B cell (primary cell): ENCODE results near the gene ZNF714. TPM values are rescaled to one million over a fixed set of nuclear protein-coding genes. Genes with fewer than 3 reads are reported as not detected.
A peak's percentile ranks its signal among the peaks of the same experiment; 100 is the strongest.
"Not testable (repeated sequence)": the region's sequence is repeated elsewhere in the genome, so short reads cannot be mapped to it uniquely, and the experiment has no call there.

ENCODE experiments used
- ATAC-seq: fragments of 200-7000 bp; cut with Tn5 transposase; one replicate; pipeline ENCODE4 v1.10.0; 2021; ENCODE audit warnings: low read depth, mild to moderate bottlenecking, moderate number of reproducible peaks, moderate library complexity
- CTCF ChIA-PET: fragments of 350-600 bp; sonication (Branson Sonifier 250); formaldehyde crosslinking; loops from one replicate; lab custom pipeline; 2021; ENCODE audit warnings: antibody characterized with exemption, inconsistent platforms; lab: Charles Lee
- POLR2A ChIA-PET: fragments of 350-600 bp; sonication (Branson Sonifier 250); formaldehyde crosslinking; loops from one replicate; lab custom pipeline; 2021; ENCODE audit warnings: antibody characterized with exemption; lab: Charles Lee
- DNase-seq: peaks from one replicate; pipeline ENCODE4 v3.0.0; 2013
- H2AFZ ChIP-seq: 2 replicates; pipeline ENCODE4 v1.6.1; 2012; ENCODE audit warnings: mild to moderate bottlenecking, low read depth, low read length; ENCODE audit not compliant: insufficient read depth, poor library complexity, severe bottlenecking
- H3K27ac ChIP-seq, 2 donors: 1 replicate in 1 of 2; 2 replicates in 1 of 2; pipeline ENCODE4 v1.5.1; 2012 to 2013; ENCODE audit warnings: low read length in 2 of 2, mild to moderate bottlenecking in 2 of 2, moderate library complexity in 1 of 2
- H3K27me3 ChIP-seq, 4 experiments: fragments of 200-600 bp in 1 of 4; sonication (generic) in 1 of 4; replicated peaks in 1 of 4; 1 replicate in 2 of 4; 2 replicates in 2 of 4; pipeline versions ENCODE4 v1.6.1 to v1.7.0; 2013 to 2016; ENCODE audit warnings: low read length in 3 of 4, mild to moderate bottlenecking in 2 of 4, mixed read lengths in 1 of 4, moderate library complexity in 1 of 4; ENCODE audit not compliant: insufficient read depth in 4 of 4, control insufficient read depth in 3 of 4; ENCODE audit errors: control extremely low read depth in 1 of 4
- H3K36me3 ChIP-seq, 2 experiments: replicated peaks in 1 of 2; 1 replicate in 1 of 2; 2 replicates in 1 of 2; pipeline versions ENCODE4 v1.6.1 to v1.7.1; 2013; ENCODE audit warnings: low read length in 1 of 2; ENCODE audit not compliant: insufficient read depth in 2 of 2, control insufficient read depth in 1 of 2; ENCODE audit errors: control extremely low read depth in 1 of 2, extremely low read depth in 1 of 2
- H3K4me1 ChIP-seq, 2 donors: fragments of 200-600 bp in 1 of 2; sonication (generic) in 1 of 2; 1 replicate in 1 of 2; 2 replicates in 1 of 2; pipeline versions ENCODE4 v1.5.1 to v1.6.1; 2013 to 2017; ENCODE audit warnings: low read length in 2 of 2; ENCODE audit not compliant: control insufficient read depth in 2 of 2, insufficient read depth in 2 of 2
- H3K4me2 ChIP-seq: replicated peaks from 2 replicates; pipeline ENCODE3; 2012; ENCODE audit warnings: mild to moderate bottlenecking, low read depth, low read length; ENCODE audit not compliant: poor library complexity, severe bottlenecking
- H3K4me3 ChIP-seq, 5 experiments: fragments of 200-600 bp in 1 of 5; sonication (generic) in 1 of 5; 1 replicate in 3 of 5; 2 replicates in 2 of 5; pipeline versions ENCODE4 v1.5.1 to v1.7.0; 2011 to 2016; ENCODE audit warnings: low read length in 4 of 5, mild to moderate bottlenecking in 4 of 5, low read depth in 2 of 5, control low read depth in 1 of 5, moderate library complexity in 1 of 5; ENCODE audit not compliant: insufficient read depth in 1 of 5; ENCODE audit errors: control extremely low read depth in 1 of 5, extremely low read depth in 1 of 5
- H3K79me2 ChIP-seq: fragments of 200-600 bp; sonication (generic); one replicate; pipeline ENCODE4 v1.6.0; 2016; ENCODE audit warnings: low read length; ENCODE audit not compliant: control insufficient read depth, insufficient read depth
- H3K9ac ChIP-seq: fragments of 200-600 bp; sonication (generic); 2 replicates; pipeline ENCODE4 v1.6.1; 2017; ENCODE audit warnings: mild to moderate bottlenecking, low read length, moderate library complexity
- H3K9me3 ChIP-seq, 3 donors: one replicate each; pipeline versions ENCODE4 v1.6.1 to v1.7.1; 2013; ENCODE audit warnings: low read length in 2 of 3; ENCODE audit not compliant: control insufficient read depth in 2 of 3, insufficient read depth in 1 of 3; ENCODE audit errors: control extremely low read depth in 1 of 3
- H4K20me1 ChIP-seq: 2 replicates; pipeline ENCODE4 v1.6.0; 2012; ENCODE audit warnings: mild to moderate bottlenecking, low read length; ENCODE audit not compliant: insufficient read depth, control insufficient read depth, poor library complexity, severe bottlenecking
- H3K27ac Mint-ChIP-seq: one replicate; pipeline ENCODE4 v1.8.0; 2021; ENCODE audit warnings: mixed read lengths
- H3K27me3 Mint-ChIP-seq: one replicate; pipeline ENCODE4 v1.8.0; 2021; ENCODE audit warnings: mixed read lengths
- H3K4me1 Mint-ChIP-seq: one replicate; pipeline ENCODE4 v1.8.0; 2021; ENCODE audit warnings: mixed read lengths
- H3K4me3 Mint-ChIP-seq: one replicate; pipeline ENCODE4 v1.8.0; 2021; ENCODE audit warnings: mixed read lengths
- H3K9me3 Mint-ChIP-seq: one replicate; pipeline ENCODE4 v1.8.0; 2022; ENCODE audit warnings: mixed read lengths; ENCODE audit not compliant: insufficient read depth
- EZH2 ChIP-seq: IDR thresholded peaks from 2 replicates; pipeline ENCODE4 v1.6.1; 2012; ENCODE audit warnings: borderline replicate concordance, low read depth, mild to moderate bottlenecking, moderate library complexity, low read length; ENCODE audit not compliant: insufficient read depth, poor library complexity, severe bottlenecking
- WGBS: methylation state at CpG from one replicate; pipeline ENCODE4 v1.1.5; 2013; ENCODE audit warnings: missing lambda C conversion rate; ENCODE audit not compliant: insufficient coverage; 5-methylcytosine and 5-hydroxymethylcytosine counted together
- intact Hi-C: fragments of 100-400 bp; cut with micrococcal nuclease; formaldehyde crosslinking; loops from one replicate; pipeline ENCODE4 v1.10.0; 2022
- polyA plus RNA-seq: library from polyadenylated mRNA; depleted of rRNA; stranded (reverse); fragments of >200 nt; gene quantifications from 2 replicates; pipeline ENCODE4 v1.2.3, GENCODE V29; 2012
- total RNA-seq, 2 donors: library from RNA; stranded (reverse); fragments of 120-200 nt in 1 of 2; gene quantifications; 1 replicate in 1 of 2; 2 replicates in 1 of 2; pipeline versions ENCODE4 v1.2.3 to v1.2.4, GENCODE V29; 2013 to 2022
- TF ChIP-seq, protein P1 (sequence below): fragments of 200-600 bp; IDR thresholded peaks from one replicate; pipeline ENCODE4 v1.8.0; 2022; ENCODE audit warnings: antibody characterized with exemption, mild to moderate bottlenecking

The ZNF714 gene
- total and polyA plus RNA-seq, 2 donors (not counting 1 experiment from before 2014, with no cell fraction given): 4.4 to 10.7 TPM

DNA sequence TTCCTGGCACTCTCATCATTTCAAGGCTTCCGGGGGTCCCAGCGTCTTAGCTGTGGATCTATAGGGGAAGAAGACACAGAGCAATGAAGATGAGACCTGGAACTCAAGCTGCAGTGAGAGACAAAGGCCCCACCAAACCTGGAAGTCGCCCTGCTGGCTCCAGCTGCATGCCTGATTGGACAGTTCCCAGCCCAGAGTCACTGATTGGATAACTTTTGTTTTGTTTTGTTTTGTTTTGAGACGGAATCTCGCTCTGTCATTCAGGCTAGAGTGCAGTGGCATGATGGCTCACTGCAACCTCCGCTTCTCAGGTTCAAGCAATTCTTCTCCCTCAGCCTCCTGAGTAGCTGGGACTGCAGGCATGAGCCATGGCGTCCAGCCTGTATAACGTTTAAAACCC lies 53.4 kb downstream of the ZNF714 start:
- ChIA-PET POLR2A (no interaction called here), CTCF (no interaction called here)
- Histone ChIP-seq H2AFZ (no peak overlapping the region), H3K9ac (no peak overlapping the region), H3K4me2 (no peak overlapping the region), H4K20me1 (no peaks in the 10 kb centered on the region), H3K27ac (no peak overlapping the region), H3K9me3 (peaks cover 0 to 3% (median 0%) of the 10 kb centered on the region in 3 donors), H3K79me2 (no peaks in the 10 kb centered on the region), H3K4me1 (no peaks in the 10 kb centered on the region), H3K4me3 (no peak overlapping the region), H3K27me3 (no peaks in the 10 kb centered on the region), H3K36me3 (no peaks in the 10 kb centered on the region)
- Mint-ChIP-seq H3K4me3 (no peak overlapping the region), H3K4me1 (no peaks in the 10 kb centered on the region), H3K27me3 (peaks cover 15% of the 10 kb centered on the region), H3K27ac (no peak overlapping the region), H3K9me3 (peaks cover under 1% of the 10 kb centered on the region)
- DNase-seq (no peak), ATAC-seq (no peak)
- intact Hi-C loops: no loop called here
- no peak for TF ChIP-seq EZH2
- TF ChIP-seq, protein P1, sequence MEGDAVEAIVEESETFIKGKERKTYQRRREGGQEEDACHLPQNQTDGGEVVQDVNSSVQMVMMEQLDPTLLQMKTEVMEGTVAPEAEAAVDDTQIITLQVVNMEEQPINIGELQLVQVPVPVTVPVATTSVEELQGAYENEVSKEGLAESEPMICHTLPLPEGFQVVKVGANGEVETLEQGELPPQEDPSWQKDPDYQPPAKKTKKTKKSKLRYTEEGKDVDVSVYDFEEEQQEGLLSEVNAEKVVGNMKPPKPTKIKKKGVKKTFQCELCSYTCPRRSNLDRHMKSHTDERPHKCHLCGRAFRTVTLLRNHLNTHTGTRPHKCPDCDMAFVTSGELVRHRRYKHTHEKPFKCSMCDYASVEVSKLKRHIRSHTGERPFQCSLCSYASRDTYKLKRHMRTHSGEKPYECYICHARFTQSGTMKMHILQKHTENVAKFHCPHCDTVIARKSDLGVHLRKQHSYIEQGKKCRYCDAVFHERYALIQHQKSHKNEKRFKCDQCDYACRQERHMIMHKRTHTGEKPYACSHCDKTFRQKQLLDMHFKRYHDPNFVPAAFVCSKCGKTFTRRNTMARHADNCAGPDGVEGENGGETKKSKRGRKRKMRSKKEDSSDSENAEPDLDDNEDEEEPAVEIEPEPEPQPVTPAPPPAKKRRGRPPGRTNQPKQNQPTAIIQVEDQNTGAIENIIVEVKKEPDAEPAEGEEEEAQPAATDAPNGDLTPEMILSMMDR: no peak
- 88% methylated on average over 2 of the region's 8 CpGs for WGBS

DNA sequence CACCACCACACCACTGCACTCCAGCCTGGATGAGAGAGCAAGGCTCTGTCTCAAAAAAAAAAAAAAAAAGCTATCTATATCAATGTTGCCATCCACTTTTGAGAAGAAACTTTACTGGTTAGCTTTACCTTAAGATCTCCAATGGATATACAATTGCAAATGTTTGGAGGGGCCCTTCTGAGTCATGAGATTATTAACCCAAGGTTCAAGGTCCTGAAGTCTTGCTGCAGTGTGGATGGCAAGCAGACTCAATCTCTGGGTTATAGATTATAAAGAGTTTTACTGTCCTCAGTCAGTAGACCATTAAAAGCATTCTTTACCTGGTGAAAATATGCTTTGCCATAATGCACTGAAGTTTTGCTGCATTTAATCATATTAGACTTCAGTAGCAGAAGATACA lies 56.1 kb downstream of the ZNF714 start:
- CTCF ChIA-PET: no interaction called here
- Histone ChIP-seq H3K79me2 (peaks cover 13% of the 10 kb centered on the region), H3K4me1 (peaks cover 6 to 10% of the 10 kb centered on the region in 2 donors), H4K20me1 (no peaks in the 10 kb centered on the region), H3K4me3 (no peak overlapping the region), H3K4me2 (no peak overlapping the region), H3K27me3 (no peaks in the 10 kb centered on the region), H3K36me3 (no peaks in the 10 kb centered on the region), H2AFZ (no peak overlapping the region), H3K9me3 (no peaks in the 10 kb centered on the region), H3K27ac (no peak overlapping the region), H3K9ac (no peak overlapping the region)
- TF ChIP-seq, protein P1: no peak
- no peak for TF ChIP-seq EZH2
- Mint-ChIP-seq H3K27me3 (peaks cover 13% of the 10 kb centered on the region), H3K4me3 (no peak overlapping the region), H3K27ac (no peak overlapping the region), H3K4me1 (peaks cover 17% of the 10 kb centered on the region), H3K9me3 (no peaks in the 10 kb centered on the region)
- DNase-seq (no peak), ATAC-seq (no peak)
- POLR2A ChIA-PET: no interaction called here
- intact Hi-C loops: no loop called here

DNA sequence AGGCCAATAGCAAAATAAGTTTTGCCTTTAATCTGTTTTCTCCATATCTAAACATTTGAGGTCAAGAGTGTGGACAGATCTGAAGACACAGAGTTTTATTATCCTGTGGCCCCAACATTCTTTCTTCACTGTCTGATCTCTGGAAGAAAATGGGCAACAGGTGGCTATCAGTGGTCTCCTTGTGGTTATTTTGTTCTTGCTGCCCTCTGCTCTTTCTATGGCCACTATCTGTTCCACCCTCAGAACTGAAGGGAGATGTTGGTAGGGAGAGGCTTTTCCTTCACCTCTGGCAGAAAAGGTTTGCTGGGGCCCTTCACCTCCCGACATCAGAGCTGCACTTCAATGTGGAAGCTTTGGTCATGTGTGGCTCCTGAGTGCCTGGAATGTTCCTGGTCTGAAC lies 59.0 kb downstream of the ZNF714 start:
- H3K27me3 Mint-ChIP-seq, H3K27ac Mint-ChIP-seq, H4K20me1 ChIP-seq, H3K9me3 Mint-ChIP-seq, H3K9ac ChIP-seq, ATAC-seq, H3K4me3 ChIP-seq, H3K27me3 ChIP-seq, DNase-seq, H3K4me2 ChIP-seq, H3K9me3 ChIP-seq: not testable (repeated sequence)
- intact Hi-C loops: loop anchor here (1.0 to 10.0 kb wide), 5 partner anchors 142 to 626 kb away; partner anchors contain the start of genes ZNF100, ZNF66, ZNF708 and ZNF85
- Mint-ChIP-seq H3K4me3 (peak overlapping the region; percentile 49), H3K4me1 (peaks cover 22% of the 10 kb centered on the region)
- H2AFZ ChIP-seq: peak overlapping the region; percentile 76
- POLR2A ChIA-PET: interaction anchor here (0.5 to 0.9 kb wide), 3 partner anchors 68 to 717 kb away, joined by 3 to 6 read pairs (median 4); partner anchors contain the start of gene ZNF100
- H3K4me1 ChIP-seq: peaks cover 6 to 10% of the 10 kb centered on the region in 2 donors
- H3K79me2 ChIP-seq: peaks cover 35% of the 10 kb centered on the region
- no CpG with 5 or more reads among the region's 1 CpG for WGBS
- CTCF ChIA-PET: interaction anchor here (1.5 kb wide), 1 partner anchor 342 kb away, joined by 3 read pairs; no protein-coding TSS in a partner anchor
- H3K27ac ChIP-seq: peak overlapping the region in 1 of 2 donors; percentile 43
- H3K36me3 ChIP-seq: peaks cover 0 to 20% of the 10 kb centered on the region in 2 experiments
